Common myeloid progenitor, CD34-positive (primary cell): ENCODE measurements around the gene FASN.
A peak's percentile ranks its signal among the peaks of the same experiment; 100 is the strongest.

ENCODE experiments used
- CTCF ChIA-PET: fragments of 350-600 bp; sonication (Branson Sonifier 250); formaldehyde crosslinking; loops from one replicate; lab custom pipeline; 2021; ENCODE audit warnings: antibody characterized with exemption; lab: Charles Lee
- POLR2A ChIA-PET: fragments of 350-600 bp; sonication (Branson Sonifier 250); formaldehyde crosslinking; loops from one replicate; lab custom pipeline; 2021; ENCODE audit warnings: antibody characterized with exemption; lab: Charles Lee
- DNase-seq, 3 donors: peaks; one replicate each; pipeline versions ENCODE4 v3.0.0 to v3.0.0-alpha.2; 2013
- H3K27ac ChIP-seq, 2 experiments: 1 replicate in 1 of 2; 2 replicates in 1 of 2; pipeline ENCODE4 v1.7.0; 2013; ENCODE audit warnings: inconsistent platforms in 2 of 2, low read length in 2 of 2, mild to moderate bottlenecking in 2 of 2, low read depth in 1 of 2, moderate library complexity in 1 of 2; ENCODE audit not compliant: severe bottlenecking in 2 of 2, insufficient read depth in 1 of 2, poor library complexity in 1 of 2
- H3K27me3 ChIP-seq, 5 experiments: replicated peaks in 2 of 5; 1 replicate in 3 of 5; 2 replicates in 2 of 5; pipeline versions ENCODE4 v1.6.1 to v1.7.0; 2013; ENCODE audit warnings: low read length in 4 of 5, mild to moderate bottlenecking in 2 of 5, moderate library complexity in 2 of 5, inconsistent platforms in 1 of 5; ENCODE audit not compliant: insufficient read depth in 5 of 5, control insufficient read depth in 4 of 5
- H3K36me3 ChIP-seq, 4 experiments: 1 replicate in 2 of 4; 2 replicates in 2 of 4; pipeline versions ENCODE4 v1.6.1 to v1.7.0; 2013; ENCODE audit warnings: low read length in 3 of 4, control low read depth in 1 of 4, mild to moderate bottlenecking in 1 of 4; ENCODE audit not compliant: control insufficient read depth in 4 of 4, insufficient read depth in 4 of 4
- H3K4me1 ChIP-seq, 4 experiments: 1 replicate in 3 of 4; 2 replicates in 1 of 4; pipeline versions ENCODE4 v1.6.1 to v1.7.1; 2013; ENCODE audit warnings: low read length in 3 of 4, mild to moderate bottlenecking in 3 of 4, control low read depth in 1 of 4, inconsistent platforms in 1 of 4, moderate library complexity in 1 of 4; ENCODE audit not compliant: control insufficient read depth in 4 of 4, insufficient read depth in 4 of 4; ENCODE audit errors: control extremely low read depth in 1 of 4
- H3K4me3 ChIP-seq, 7 experiments: 1 replicate in 4 of 7; 2 replicates in 3 of 7; pipeline versions ENCODE4 v1.5.1 to v1.7.0; 2013; ENCODE audit warnings: mild to moderate bottlenecking in 7 of 7, low read length in 6 of 7, moderate library complexity in 6 of 7, inconsistent platforms in 2 of 7, low read depth in 2 of 7, control low read depth in 1 of 7; ENCODE audit not compliant: insufficient read depth in 4 of 7, control insufficient read depth in 1 of 7; ENCODE audit errors: extremely low read depth in 1 of 7
- H3K9me3 ChIP-seq, 5 experiments: 1 replicate in 4 of 5; 2 replicates in 1 of 5; pipeline versions ENCODE4 v1.6.1 to v1.7.1; 2013; ENCODE audit warnings: low read length in 4 of 5, mild to moderate bottlenecking in 2 of 5, inconsistent platforms in 1 of 5, low read depth in 1 of 5, moderate library complexity in 1 of 5; ENCODE audit not compliant: control insufficient read depth in 4 of 5, insufficient read depth in 2 of 5; ENCODE audit errors: control extremely low read depth in 1 of 5
- WGBS: methylation state at CpG from one replicate; pipeline ENCODE4 v1.1.5; 2013; ENCODE audit not compliant: insufficient coverage; 5-methylcytosine and 5-hydroxymethylcytosine counted together

Gene FASN

DNA sequence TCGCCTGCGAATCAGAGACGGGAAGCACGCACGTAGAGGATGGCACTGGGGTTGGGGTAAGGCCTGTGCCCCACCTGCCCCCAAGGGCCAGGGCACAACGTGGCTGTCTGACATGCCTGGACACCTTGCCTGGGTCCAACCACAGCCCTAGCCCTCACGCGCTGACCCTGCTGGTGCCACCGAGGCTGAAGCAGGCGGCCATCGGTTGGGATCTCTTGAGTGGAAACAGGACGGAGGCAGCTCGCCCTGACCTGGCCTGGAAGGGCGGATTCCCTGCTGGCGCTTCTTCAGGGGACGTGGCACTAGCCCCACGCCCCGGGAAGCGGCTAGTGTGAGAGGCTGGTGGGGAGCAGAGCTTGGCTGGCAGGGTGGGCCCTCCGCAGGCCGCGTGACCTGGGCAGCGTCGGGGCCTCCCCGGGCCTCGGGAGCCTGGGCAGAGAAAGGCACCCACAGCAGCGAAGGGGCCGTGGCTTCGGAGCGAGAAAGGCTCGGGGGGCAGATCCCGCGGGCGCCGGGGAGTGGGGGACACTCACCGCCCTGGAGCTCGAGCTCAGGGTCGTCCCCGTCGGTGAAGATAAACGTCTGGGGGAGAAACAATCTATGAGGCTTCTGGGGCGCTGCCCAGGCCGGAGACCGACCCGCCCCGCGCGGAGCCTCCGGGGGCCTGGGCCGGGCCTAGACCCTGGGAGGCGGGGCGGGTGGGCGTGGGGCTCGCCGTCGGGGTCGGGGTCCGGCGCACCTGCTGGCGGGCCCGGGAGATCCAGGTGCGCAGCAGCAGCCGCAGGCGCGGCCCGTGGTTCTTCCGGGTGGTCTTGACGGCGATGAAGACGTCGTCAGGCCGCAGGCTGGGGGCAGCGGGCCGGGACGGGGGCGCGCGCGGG, 47.0 kb downstream of the FASN start:
- peaks cover 4 to 60% (median 33%) of the 10 kb centered on the region in 4 experiments for H3K36me3 ChIP-seq
- H3K27me3 ChIP-seq, result no peaks in the 10 kb centered on the region
- no peaks in the 10 kb centered on the region for H3K9me3 ChIP-seq
- H3K27ac ChIP-seq, result peak overlapping the region in 1 of 2 experiments; percentile 61
- CTCF ChIA-PET, result interaction anchor here (1.2 to 1.9 kb wide), 2 partner anchors 9 to 13 kb away, joined by 5 to 8 read pairs; partner anchors contain the start of gene DCXR
- DNase-seq, result peak in 1 of 3 donors; percentile 13
- peaks cover 0 to 25% (median 21%) of the 10 kb centered on the region in 4 experiments for H3K4me1 ChIP-seq
- POLR2A ChIA-PET, result no interaction called here
- WGBS, result 29% methylated on average over 47 of the region's 79 CpGs
- H3K4me3 ChIP-seq, result peak overlapping the region; percentile 62 to 95 (median 81)

DNA sequence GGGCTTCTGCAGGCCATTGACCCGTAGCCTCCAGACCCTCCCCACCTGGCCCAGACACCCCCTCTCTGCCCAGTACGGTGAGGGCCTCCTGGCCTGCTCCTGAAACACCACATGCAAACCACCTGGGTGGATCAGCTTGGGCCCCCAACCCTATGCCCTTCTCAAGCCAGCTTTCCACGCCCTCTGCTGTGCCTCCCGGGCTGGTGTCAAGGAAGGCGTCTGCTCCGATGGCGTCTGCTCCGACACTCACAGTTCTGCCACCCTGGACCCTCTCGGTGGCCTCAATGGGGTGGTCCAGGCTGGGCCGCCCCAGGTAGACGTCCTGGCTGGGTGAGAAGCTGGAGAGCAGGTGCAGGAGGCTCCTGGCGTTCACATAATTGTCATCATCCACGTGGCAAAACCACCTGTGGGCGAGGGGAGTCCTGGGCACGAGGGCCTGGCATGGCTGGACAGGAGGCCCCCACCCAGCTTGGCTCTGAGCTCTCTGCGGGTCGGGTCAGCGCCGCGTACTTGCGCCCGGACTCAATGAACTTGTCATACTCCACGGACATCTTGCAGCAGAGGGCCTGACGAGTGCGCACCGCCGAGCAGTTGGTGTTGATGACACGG, 47.8 kb downstream of the FASN start:
- DNase-seq, result no peak
- peak overlapping the region in 5 of 7 experiments; percentile 68 to 95 (median 81) for H3K4me3 ChIP-seq
- ChIA-PET CTCF (interaction anchor here (0.9 to 1.9 kb wide), 3 partner anchors 10 to 16 kb away, joined by 4 to 8 read pairs (median 5); partner anchors contain the start of gene DCXR), POLR2A (interaction anchor here (0.5 kb wide), 1 partner anchor 66 kb away, joined by 3 read pairs; no protein-coding TSS in a partner anchor)
- peaks cover 2 to 52% (median 30%) of the 10 kb centered on the region in 4 experiments for H3K36me3 ChIP-seq
- H3K4me1 ChIP-seq, result peaks cover 0 to 25% (median 21%) of the 10 kb centered on the region in 4 experiments
- no peaks in the 10 kb centered on the region for H3K9me3 ChIP-seq
- no peak overlapping the region for H3K27ac ChIP-seq
- 94% methylated on average over 26 of the region's 28 CpGs for WGBS
- no peaks in the 10 kb centered on the region for H3K27me3 ChIP-seq

DNA sequence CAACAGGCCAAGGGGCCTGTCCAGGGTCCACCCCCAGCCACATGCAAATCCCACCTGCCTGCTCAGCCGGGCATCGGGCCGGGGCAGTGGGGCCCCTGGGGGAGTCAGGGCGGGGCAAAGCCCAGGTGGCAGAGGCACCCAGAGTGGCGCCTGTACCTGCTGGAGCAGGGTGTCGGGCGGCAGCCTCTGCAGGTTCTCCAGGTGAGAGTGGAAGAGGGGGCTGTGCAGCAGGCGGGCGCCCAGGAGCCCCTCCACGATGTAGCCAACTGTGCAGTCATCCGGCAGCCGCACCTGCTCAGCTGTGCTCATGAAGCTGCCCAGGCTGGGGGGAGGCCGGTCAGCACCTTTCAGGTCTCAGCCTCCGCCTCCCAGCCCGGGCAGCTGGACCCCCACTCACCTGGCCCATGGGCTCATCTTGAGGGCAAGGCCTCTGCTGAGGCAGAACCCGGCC, 48.5 kb downstream of the FASN start:
- POLR2A ChIA-PET, result interaction anchor here (0.5 kb wide), 1 partner anchor 66 kb away, joined by 3 read pairs; no protein-coding TSS in a partner anchor
- H3K27ac ChIP-seq, result no peak overlapping the region
- H3K36me3 ChIP-seq, result peaks cover 0 to 45% (median 24%) of the 10 kb centered on the region in 4 experiments
- no peaks in the 10 kb centered on the region for H3K9me3 ChIP-seq
- 98% methylated on average over 16 of the region's 16 CpGs for WGBS
- no peak overlapping the region for H3K4me3 ChIP-seq
- DNase-seq, result no peak
- CTCF ChIA-PET, result interaction anchor here (0.9 to 1.9 kb wide), 3 partner anchors 10 to 17 kb away, joined by 4 to 8 read pairs (median 5); partner anchors contain the start of gene DCXR
- no peaks in the 10 kb centered on the region for H3K27me3 ChIP-seq
- peaks cover 0 to 25% (median 21%) of the 10 kb centered on the region in 4 experiments for H3K4me1 ChIP-seq

DNA sequence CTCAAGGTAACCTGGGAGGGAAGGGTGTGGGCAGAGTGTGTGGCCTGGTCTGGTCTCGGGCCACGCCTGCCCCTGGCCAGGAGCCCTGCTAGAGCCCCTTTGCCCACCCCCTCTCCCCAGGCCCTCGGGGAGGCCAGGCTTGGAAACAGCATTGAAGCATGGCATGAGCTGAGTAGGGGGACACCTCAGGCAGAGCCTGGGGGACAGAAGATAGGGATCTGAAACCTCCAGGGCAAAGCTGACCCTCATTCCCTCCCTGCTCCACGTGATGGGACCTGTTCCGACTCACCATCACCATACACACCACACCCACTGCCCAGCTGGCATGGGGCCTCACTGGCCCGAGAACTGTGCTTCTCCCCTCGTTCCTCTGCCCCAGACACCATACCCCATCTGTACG, 48.9 kb downstream of the FASN start:
- POLR2A ChIA-PET, result no interaction called here
- peaks cover 0 to 25% (median 21%) of the 10 kb centered on the region in 4 experiments for H3K4me1 ChIP-seq
- DNase-seq, result no peak
- WGBS, result 100% methylated on average over 3 of the region's 8 CpGs
- no peak overlapping the region for H3K4me3 ChIP-seq
- H3K9me3 ChIP-seq, result no peaks in the 10 kb centered on the region
- CTCF ChIA-PET, result no interaction called here
- no peak overlapping the region for H3K27ac ChIP-seq
- no peaks in the 10 kb centered on the region for H3K27me3 ChIP-seq
- H3K36me3 ChIP-seq, result peaks cover 0 to 41% (median 21%) of the 10 kb centered on the region in 4 experiments

DNA sequence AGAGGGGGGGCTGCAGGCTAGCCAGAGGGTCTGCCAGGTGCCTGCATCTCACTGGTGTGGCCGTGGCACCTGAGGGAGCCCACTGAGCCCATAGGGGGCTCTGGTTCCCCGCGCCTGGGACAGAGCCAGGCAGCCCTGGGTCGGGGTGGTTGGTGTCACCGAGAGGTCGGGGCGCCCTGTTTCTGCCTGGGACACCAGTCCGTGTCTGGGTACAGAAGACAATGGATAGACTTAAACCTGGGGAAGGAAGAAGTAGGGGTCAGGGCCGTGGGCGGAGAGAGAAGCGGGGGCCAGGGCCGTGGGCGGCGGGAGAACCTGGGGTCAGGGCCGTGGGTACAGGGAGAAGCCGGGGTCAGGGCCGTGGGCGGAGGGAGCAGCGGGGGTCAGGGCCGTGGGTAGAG, 49.5 kb downstream of the FASN start:
- 96% methylated on average over 13 of the region's 20 CpGs for WGBS
- Histone ChIP-seq H3K36me3 (peaks cover 0 to 35% (median 19%) of the 10 kb centered on the region in 4 experiments), H3K27ac (no peak overlapping the region), H3K27me3 (no peaks in the 10 kb centered on the region), H3K9me3 (no peaks in the 10 kb centered on the region), H3K4me3 (no peak overlapping the region), H3K4me1 (peaks cover 0 to 25% (median 21%) of the 10 kb centered on the region in 4 experiments)
- ChIA-PET POLR2A (no interaction called here), CTCF (no interaction called here)
- DNase-seq, result no peak

DNA sequence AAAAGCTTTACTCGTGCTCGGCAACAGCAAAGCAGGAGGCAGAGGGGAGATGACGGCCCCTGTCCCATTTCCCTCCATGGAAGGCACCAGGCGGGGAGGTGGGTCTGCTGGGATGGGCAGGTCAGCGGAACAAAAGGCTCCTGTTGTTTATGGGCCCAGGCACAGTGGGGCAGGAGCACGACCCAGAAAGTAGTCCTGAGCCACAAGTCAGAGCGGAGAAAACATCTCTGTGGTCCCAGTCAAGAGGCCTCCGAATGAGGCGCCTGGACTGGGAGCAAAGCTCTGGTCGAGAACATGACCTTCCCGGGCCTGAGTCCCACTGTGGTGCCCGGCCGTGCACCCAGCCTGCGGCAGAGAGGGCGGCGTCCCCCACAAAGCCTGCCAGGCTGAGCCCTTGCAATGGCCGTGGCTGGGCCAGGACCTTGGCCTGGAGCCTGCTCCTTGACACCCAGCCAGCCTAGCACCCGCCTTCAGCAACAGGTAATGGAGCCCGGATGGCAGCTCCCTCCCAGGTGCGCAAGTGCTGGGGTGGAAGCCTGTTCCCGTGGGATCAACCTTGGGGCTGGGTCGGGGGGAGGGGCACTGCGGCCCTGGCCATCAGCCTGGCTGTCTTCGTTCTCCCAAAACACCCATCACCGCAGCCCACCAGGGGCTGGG, 50.0 kb downstream of the FASN start:
- Histone ChIP-seq H3K27ac (no peak overlapping the region), H3K27me3 (no peaks in the 10 kb centered on the region), H3K36me3 (peaks cover 0 to 30% (median 19%) of the 10 kb centered on the region in 4 experiments), H3K9me3 (no peaks in the 10 kb centered on the region), H3K4me1 (peaks cover 0 to 23% (median 18%) of the 10 kb centered on the region in 4 experiments), H3K4me3 (no peak overlapping the region)
- ChIA-PET POLR2A (no interaction called here), CTCF (no interaction called here)
- WGBS, result 98% methylated on average over 24 of the region's 25 CpGs
- DNase-seq, result no peak
